Caco-2 (cell line): ENCODE results near the gene LMF1. TPM values are rescaled to one million over a fixed set of nuclear protein-coding genes. Genes with fewer than 3 reads are reported as not detected.

Experiments
- BruUV-seq: library from RNA; stranded (reverse); fragments of 400-500 nt; replicated peaks from 2 replicates; lab custom pipeline; 2021; lab: Mats Ljungman, UMichigan
- CTCF ChIA-PET: fragments of 300-600 bp; sonication (Branson Sonifier 250); formaldehyde crosslinking; loops from one replicate; lab custom pipeline; 2022; ENCODE audit warnings: antibody characterized with exemption; lab: Charles Lee
- POLR2A ChIA-PET: fragments of 300-600 bp; sonication (Branson Sonifier 250); formaldehyde crosslinking; loops from one replicate; lab custom pipeline; 2022; ENCODE audit warnings: antibody characterized with exemption; lab: Charles Lee
- DNase-seq, 2 experiments: peaks; one replicate each; pipeline versions ENCODE4 v3.0.0 to v3.0.0-alpha.2; 2020 to 2022
- H3K27me3 ChIP-seq: replicated peaks from 2 replicates; pipeline ENCODE4 v1.6.0; 2011; ENCODE audit warnings: low read length; ENCODE audit not compliant: control insufficient read depth, insufficient read depth
- H3K36me3 ChIP-seq: 2 replicates; pipeline ENCODE4 v1.5.1; 2011; ENCODE audit warnings: low read length; ENCODE audit not compliant: control insufficient read depth, insufficient read depth
- H3K4me1 ChIP-seq: fragments of 250-450 bp; sonication (Bioruptor Pico); 2 replicates; pipeline ENCODE4 v1.5.1; 2020; ENCODE audit warnings: mild to moderate bottlenecking
- H3K4me3 ChIP-seq: 2 replicates; pipeline ENCODE4 v1.5.1; 2011; ENCODE audit warnings: low read depth, mild to moderate bottlenecking, control low read depth, low read length
- H3K9me3 ChIP-seq: fragments of 250-450 bp; sonication (Bioruptor Pico); 2 replicates; pipeline ENCODE4 v1.5.1; 2020; ENCODE audit warnings: mild to moderate bottlenecking, moderate library complexity
- H3K27ac Mint-ChIP-seq: one replicate; pipeline ENCODE4 v1.8.0; 2022; ENCODE audit warnings: mixed read lengths; ENCODE audit not compliant: unreplicated experiment
- H3K27me3 Mint-ChIP-seq: one replicate; pipeline ENCODE4 v1.8.0; 2022; ENCODE audit warnings: mixed read lengths; ENCODE audit not compliant: insufficient read depth, unreplicated experiment
- H3K36me3 Mint-ChIP-seq: one replicate; pipeline ENCODE4 v1.8.0; 2022; ENCODE audit warnings: mild to moderate bottlenecking, mixed read lengths; ENCODE audit not compliant: insufficient read depth, unreplicated experiment
- H3K4me1 Mint-ChIP-seq: one replicate; pipeline ENCODE4 v1.8.0; 2022; ENCODE audit warnings: low read depth, mixed read lengths; ENCODE audit not compliant: unreplicated experiment
- H3K4me3 Mint-ChIP-seq: one replicate; pipeline ENCODE4 v1.8.0; 2022; ENCODE audit warnings: mild to moderate bottlenecking, moderate library complexity, mixed read lengths; ENCODE audit not compliant: unreplicated experiment
- H3K9me3 Mint-ChIP-seq: one replicate; pipeline ENCODE4 v1.8.0; 2022; ENCODE audit warnings: mixed read lengths; ENCODE audit not compliant: unreplicated experiment
- CTCF ChIP-seq, 2 experiments: fragments of 200-600 bp in 1 of 2; IDR thresholded peaks; 1 replicate in 1 of 2; 2 replicates in 1 of 2; pipeline versions ENCODE4 v1.5.1 to v1.8.0; 2011 to 2022; ENCODE audit warnings: antibody characterized with exemption in 1 of 2, control low read depth in 1 of 2, inconsistent platforms in 1 of 2, low read depth in 1 of 2, low read length in 1 of 2, mild to moderate bottlenecking in 1 of 2, moderate library complexity in 1 of 2; ENCODE audit not compliant: insufficient read depth in 1 of 2, severe bottlenecking in 1 of 2, unreplicated experiment in 1 of 2
- intact Hi-C: fragments of 100-400 bp; cut with micrococcal nuclease; formaldehyde crosslinking; loops from one replicate; pipeline ENCODE4 v1.10.0; 2022; ENCODE audit not compliant: unreplicated experiment
- total RNA-seq: library from RNA; stranded (reverse); gene quantifications from 2 replicates; pipeline ENCODE4 v1.2.3, GENCODE V29; 2022

LMF1 gene
- total RNA-seq, 1 experiment from 2014 or later, result 12.3 TPM

- intact Hi-C loops, result no loop called here
- Mint-ChIP-seq H3K4me3 (no peak overlapping the region), H3K27me3 (no peaks in the 10 kb centered on the region), H3K36me3 (no peaks in the 10 kb centered on the region), H3K4me1 (no peaks in the 10 kb centered on the region), H3K27ac (no peak overlapping the region), H3K9me3 (peaks cover 23% of the 10 kb centered on the region)
- Histone ChIP-seq H3K4me3 (no peak overlapping the region), H3K9me3 (no peaks in the 10 kb centered on the region), H3K4me1 (no peaks in the 10 kb centered on the region), H3K36me3 (no peaks in the 10 kb centered on the region), H3K27me3 (no peaks in the 10 kb centered on the region)
- ChIA-PET POLR2A (no interaction called here), CTCF (no interaction called here)
- no TSS peak for BruUV-seq
- DNase-seq, result no peak
- TF ChIP-seq CTCF (IDR thresholded peaks at IDR 0.05; ENCODE audit: insufficient read depth in 1 of 2, low read depth in 1 of 2, low read length in 1 of 2, severe bottlenecking in 1 of 2, unreplicated experiment in 1 of 2), result no peak
Observed at GRCh38 chr16:906296-906695, 64.5 kb downstream of the LMF1 start.

GRCh38 chr16:901715-902601, 68.8 kb downstream of the LMF1 start:
- Mint-ChIP-seq H3K9me3 (peaks cover 22% of the 10 kb centered on the region), H3K36me3 (no peaks in the 10 kb centered on the region), H3K27ac (no peak overlapping the region), H3K4me3 (no peak overlapping the region), H3K4me1 (no peaks in the 10 kb centered on the region), H3K27me3 (no peaks in the 10 kb centered on the region)
- no peak for TF ChIP-seq CTCF (IDR thresholded peaks at IDR 0.05; ENCODE audit: insufficient read depth in 1 of 2, low read depth in 1 of 2, low read length in 1 of 2, severe bottlenecking in 1 of 2, unreplicated experiment in 1 of 2)
- no peaks in the 10 kb centered on the region for H3K27me3 ChIP-seq
- H3K4me1 ChIP-seq, result no peaks in the 10 kb centered on the region
- no TSS peak for BruUV-seq
- no peak for DNase-seq
- H3K36me3 ChIP-seq, result no peaks in the 10 kb centered on the region
- ChIA-PET POLR2A (no interaction called here), CTCF (no interaction called here)
- intact Hi-C loops, result no loop called here
- no peaks in the 10 kb centered on the region for H3K9me3 ChIP-seq
- H3K4me3 ChIP-seq, result no peak overlapping the region

GRCh38 chr16:901149-901548, 69.6 kb downstream of the LMF1 start:
- Mint-ChIP-seq H3K4me3 (no peak overlapping the region), H3K4me1 (no peaks in the 10 kb centered on the region), H3K27me3 (no peaks in the 10 kb centered on the region), H3K9me3 (peaks cover 14% of the 10 kb centered on the region), H3K27ac (no peak overlapping the region), H3K36me3 (no peaks in the 10 kb centered on the region)
- intact Hi-C loops, result no loop called here
- no peak for DNase-seq
- no peaks in the 10 kb centered on the region for H3K27me3 ChIP-seq
- no peak overlapping the region for H3K4me3 ChIP-seq
- TF ChIP-seq CTCF (IDR thresholded peaks at IDR 0.05; ENCODE audit: insufficient read depth in 1 of 2, low read depth in 1 of 2, low read length in 1 of 2, severe bottlenecking in 1 of 2, unreplicated experiment in 1 of 2), result no peak
- ChIA-PET CTCF (no interaction called here), POLR2A (no interaction called here)
- H3K36me3 ChIP-seq, result no peaks in the 10 kb centered on the region
- no TSS peak for BruUV-seq
- no peaks in the 10 kb centered on the region for H3K9me3 ChIP-seq
- no peaks in the 10 kb centered on the region for H3K4me1 ChIP-seq
